GM12864 (cell line): ENCODE measurements around the gene SPATA22.
"Not testable (repeated sequence)": the region's sequence is repeated elsewhere in the genome, so short reads cannot be mapped to it uniquely, and the experiment has no call there.

Experiments used
- DNase-seq: peaks from one replicate; pipeline ENCODE4 v3.0.0-alpha.2; 2011; ENCODE audit warnings: low read depth
- H3K4me3 ChIP-seq: 2 replicates; pipeline ENCODE4 v1.5.1; 2011; ENCODE audit warnings: mild to moderate bottlenecking, low read depth, low read length, control low read depth
- TF ChIP-seq, protein P1 (sequence below): IDR thresholded peaks from 2 replicates; pipeline ENCODE4 v1.5.1; 2011; ENCODE audit warnings: low read depth, mild to moderate bottlenecking, moderate library complexity, low read length, control low read depth, inconsistent platforms; ENCODE audit errors: missing control alignments

The SPATA22 gene, protein sequence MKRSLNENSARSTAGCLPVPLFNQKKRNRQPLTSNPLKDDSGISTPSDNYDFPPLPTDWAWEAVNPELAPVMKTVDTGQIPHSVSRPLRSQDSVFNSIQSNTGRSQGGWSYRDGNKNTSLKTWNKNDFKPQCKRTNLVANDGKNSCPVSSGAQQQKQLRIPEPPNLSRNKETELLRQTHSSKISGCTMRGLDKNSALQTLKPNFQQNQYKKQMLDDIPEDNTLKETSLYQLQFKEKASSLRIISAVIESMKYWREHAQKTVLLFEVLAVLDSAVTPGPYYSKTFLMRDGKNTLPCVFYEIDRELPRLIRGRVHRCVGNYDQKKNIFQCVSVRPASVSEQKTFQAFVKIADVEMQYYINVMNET

DNA sequence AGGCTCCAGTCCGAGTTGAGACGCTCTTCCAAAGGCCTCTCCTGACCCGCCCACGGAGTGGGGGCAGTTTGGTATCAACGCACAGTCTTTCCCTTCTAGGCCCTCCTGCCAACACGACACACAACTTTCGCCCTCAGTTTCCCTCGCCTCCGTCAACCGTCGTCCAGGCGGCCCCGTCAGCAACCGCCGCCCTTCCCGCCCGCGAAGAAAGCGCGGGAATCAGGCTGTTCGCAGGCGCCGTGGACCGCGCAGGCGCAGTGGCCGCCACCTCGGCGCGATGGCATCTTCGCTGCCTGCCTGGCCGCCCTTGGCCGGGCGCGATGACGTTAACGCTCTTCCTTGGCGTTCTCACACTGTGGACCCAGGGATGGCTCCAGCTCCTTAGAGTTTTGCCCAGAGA lies at the start of gene SPATA22:
Gene SPATA22 (minus strand): TSS at position 221 of the 400 bp plus-strand sequence. CDS start 2,494 bp downstream, outside the sequence.
- no peak within 1 kb of the TSS for H3K4me3 ChIP-seq
- DNase-seq: no peak
- TF ChIP-seq, protein P1, sequence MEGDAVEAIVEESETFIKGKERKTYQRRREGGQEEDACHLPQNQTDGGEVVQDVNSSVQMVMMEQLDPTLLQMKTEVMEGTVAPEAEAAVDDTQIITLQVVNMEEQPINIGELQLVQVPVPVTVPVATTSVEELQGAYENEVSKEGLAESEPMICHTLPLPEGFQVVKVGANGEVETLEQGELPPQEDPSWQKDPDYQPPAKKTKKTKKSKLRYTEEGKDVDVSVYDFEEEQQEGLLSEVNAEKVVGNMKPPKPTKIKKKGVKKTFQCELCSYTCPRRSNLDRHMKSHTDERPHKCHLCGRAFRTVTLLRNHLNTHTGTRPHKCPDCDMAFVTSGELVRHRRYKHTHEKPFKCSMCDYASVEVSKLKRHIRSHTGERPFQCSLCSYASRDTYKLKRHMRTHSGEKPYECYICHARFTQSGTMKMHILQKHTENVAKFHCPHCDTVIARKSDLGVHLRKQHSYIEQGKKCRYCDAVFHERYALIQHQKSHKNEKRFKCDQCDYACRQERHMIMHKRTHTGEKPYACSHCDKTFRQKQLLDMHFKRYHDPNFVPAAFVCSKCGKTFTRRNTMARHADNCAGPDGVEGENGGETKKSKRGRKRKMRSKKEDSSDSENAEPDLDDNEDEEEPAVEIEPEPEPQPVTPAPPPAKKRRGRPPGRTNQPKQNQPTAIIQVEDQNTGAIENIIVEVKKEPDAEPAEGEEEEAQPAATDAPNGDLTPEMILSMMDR: no peak

DNA sequence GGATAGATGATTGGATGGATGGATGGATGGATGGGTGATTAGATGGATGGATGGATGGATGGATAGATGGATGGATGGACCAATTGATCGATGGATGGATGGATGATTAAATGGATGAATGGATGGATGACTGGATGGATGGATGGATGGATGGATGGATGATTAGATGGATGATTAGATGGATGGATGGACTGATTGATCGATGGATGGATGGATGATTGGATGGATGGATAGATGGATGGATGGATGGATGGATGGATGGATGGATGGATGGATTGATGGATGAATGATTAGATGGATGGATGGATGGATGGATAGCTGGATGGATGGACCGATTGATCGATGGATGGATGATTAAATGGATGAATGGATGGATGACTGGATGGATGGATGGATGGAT lies 47.9 kb upstream of the SPATA22 start:
- not testable (repeated sequence) for DNase-seq, H3K4me3 ChIP-seq

DNA sequence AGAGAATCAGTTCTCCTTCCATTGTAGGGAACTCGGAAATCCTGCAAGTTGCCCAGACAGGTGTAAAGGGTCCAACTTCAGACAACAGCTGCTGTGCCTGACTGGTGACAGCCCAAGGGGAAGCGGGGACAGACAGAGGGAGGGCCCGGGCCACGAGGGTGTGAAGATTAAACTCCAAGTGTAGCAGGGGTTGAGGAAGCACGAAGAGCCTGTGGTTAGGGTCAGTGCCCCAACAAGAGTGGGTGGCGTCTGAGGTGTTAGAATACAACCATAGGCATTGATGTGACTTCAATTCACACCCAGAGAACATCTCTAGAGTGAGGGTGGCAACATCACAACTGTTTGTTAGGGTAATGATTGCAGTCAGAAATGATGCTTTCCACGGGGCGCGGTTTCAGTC lies 43.3 kb upstream of the SPATA22 start:
- TF ChIP-seq, protein P1: no peak
- DNase-seq: no peak

DNA sequence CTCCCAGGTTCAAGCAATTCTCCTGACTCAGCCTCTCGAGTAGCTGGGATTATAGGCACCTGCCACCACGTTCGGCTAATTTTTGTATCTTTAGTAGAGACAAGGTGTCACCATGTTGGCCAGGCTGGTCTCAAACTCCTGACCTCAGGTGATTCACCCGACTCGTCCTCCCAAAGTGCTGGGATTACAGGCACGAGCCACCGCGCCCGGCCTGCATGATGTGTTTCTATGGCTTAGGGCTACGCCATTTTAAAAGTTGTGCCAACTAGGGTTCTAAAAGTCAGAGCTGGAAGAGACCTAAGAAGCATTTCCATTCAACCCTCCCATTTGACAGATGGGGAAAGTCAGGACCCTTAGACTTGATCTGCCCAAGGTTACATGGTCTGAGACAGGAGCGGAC lies 42.5 kb upstream of the SPATA22 start:
- H3K4me3 ChIP-seq: not testable (repeated sequence)

More for the DNA sequence above, 43.3 kb upstream of the SPATA22 start:
- H3K4me3 ChIP-seq: no peak overlapping the region

DNA sequence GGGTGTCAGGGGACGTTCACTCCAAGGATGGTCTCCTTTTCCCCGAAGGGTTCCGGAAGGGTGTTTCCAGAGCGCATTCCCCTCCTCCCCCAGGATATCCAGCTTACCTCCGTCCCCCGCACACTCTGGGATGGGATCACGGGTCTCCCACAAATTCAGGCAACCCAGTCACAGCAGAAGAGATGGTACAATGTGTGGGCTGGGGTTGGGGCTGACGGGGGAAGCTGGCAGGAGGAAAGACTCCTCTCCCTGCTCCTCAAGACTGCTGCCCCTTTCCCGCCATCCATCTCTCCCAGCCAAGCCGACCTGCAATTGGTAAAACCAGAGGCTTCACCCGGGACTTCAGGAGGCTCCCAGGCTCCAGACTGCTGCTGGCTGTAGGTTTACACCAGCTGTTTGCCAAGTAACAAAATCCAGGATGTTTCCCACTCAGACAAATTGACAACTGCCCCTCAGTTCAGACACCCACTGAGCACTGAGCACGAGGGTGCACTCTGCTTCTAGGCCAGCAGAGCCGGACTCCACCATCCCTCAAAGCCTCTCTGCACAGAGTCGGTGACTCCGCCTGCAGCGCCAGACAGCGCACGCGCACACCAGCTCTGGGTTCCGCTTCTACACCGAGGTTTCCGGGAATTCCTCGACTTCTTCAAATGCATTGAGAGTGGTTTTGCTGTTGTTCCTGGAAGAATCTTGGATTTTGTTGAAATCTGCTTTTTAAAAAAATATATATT lies 41.9 kb upstream of the SPATA22 start:
- DNase-seq: no peak
- TF ChIP-seq, protein P1: no peak
- no peak overlapping the region for H3K4me3 ChIP-seq

More for the DNA sequence above, 42.5 kb upstream of the SPATA22 start:
- DNase-seq: not testable (repeated sequence)

DNA sequence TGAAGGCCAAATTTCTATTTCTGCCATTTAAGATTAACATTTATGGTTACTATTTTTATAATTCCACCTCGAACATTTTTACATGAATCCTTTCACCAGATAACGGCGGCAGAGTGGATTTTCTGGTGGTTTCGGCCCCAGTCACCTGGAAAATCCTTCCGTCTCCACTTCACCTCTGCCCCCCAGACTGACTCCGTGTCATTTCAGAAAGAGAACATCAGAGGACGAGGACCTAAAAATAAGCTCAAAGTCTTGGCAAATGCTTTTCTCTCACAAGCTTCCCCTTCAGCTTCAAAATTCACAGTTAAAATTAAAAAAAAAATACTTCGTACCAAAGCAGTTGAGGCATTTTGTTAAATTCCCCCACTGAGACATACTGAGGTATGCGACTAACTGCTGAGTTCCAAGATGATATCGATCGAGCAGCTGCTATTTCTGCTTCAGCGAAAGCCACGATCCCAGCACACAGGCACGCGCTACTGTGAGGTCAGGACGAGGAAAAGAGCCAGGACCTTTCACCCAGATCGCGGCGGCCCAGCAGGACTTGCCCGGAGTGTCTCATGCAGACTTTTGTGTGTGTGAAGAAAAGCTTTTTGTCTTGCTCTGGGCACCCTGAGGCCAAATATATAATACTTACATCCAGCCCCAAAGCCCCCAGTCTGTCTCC lies 41.0 kb upstream of the SPATA22 start:
- DNase-seq: no peak
- H3K4me3 ChIP-seq: no peak overlapping the region
- TF ChIP-seq, protein P1: no peak

DNA sequence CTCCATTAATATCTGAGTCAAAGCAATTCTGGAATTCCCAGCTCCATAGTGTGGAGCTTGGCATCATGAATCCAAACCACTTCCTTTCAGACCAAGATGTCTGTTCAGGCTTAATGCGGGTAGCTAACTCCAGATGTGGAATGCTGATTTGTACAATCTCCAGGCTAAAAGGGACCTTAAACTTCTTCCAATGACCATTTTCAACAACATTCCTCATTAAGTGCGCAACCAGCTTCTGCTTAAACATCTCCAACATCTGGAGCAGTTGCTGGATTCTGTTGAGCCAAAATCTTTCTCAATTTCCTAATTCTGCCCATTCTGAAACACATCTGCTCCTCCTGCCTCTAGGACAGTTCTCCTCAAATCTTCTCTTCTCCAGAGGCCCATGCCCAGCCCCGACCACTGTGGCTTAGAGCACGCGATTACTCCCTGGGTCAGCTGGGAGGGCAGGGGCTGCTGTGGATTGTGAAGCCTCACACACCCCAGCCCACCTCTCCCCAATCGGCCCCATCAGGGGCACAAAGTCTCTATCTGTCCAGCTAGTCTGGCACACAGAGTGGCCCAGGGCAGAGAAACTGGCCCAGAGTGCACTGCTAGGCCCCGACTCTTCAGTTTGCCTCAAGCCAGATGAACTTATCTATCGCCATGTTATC lies 40.4 kb upstream of the SPATA22 start:
- TF ChIP-seq, protein P1: no peak
- no peak for DNase-seq
- H3K4me3 ChIP-seq: no peak overlapping the region
